Ishikawa (cell line): ENCODE results near the gene RTN4R.

Source experiments
- CEBPB ChIP-seq: IDR thresholded peaks from 2 replicates; pipeline ENCODE4 v1.6.1; 2012
- CREB1 ChIP-seq: IDR thresholded peaks from 2 replicates; pipeline ENCODE4 v1.6.1; 2012; ENCODE audit warnings: low read depth
- EGR1 ChIP-seq: IDR thresholded peaks from 2 replicates; pipeline ENCODE4 v1.6.1; 2012
- EP300 ChIP-seq: IDR thresholded peaks from 2 replicates; pipeline ENCODE4 v1.6.1; 2012; ENCODE audit warnings: borderline replicate concordance
- FOXM1 ChIP-seq: IDR thresholded peaks from 2 replicates; pipeline ENCODE4 v1.6.1; 2012; ENCODE audit warnings: low read depth, borderline replicate concordance
- RAD21 ChIP-seq: IDR thresholded peaks from 2 replicates; pipeline ENCODE4 v1.6.1; 2012; ENCODE audit warnings: low read depth
- REST ChIP-seq: IDR thresholded peaks from 2 replicates; pipeline ENCODE4 v1.6.1; 2012; ENCODE audit warnings: low read depth, mild to moderate bottlenecking
- TAF1 ChIP-seq: IDR thresholded peaks from 2 replicates; pipeline ENCODE4 v1.6.1; 2012; ENCODE audit warnings: low read depth, mild to moderate bottlenecking
- TCF12 ChIP-seq: IDR thresholded peaks from 2 replicates; pipeline ENCODE4 v1.6.1; 2012; ENCODE audit warnings: low read depth
- TEAD4 ChIP-seq: IDR thresholded peaks from 2 replicates; pipeline ENCODE4 v1.6.1; 2012
- USF1 ChIP-seq: IDR thresholded peaks from 2 replicates; pipeline ENCODE4 v1.6.1; 2012
- YY1 ChIP-seq: IDR thresholded peaks from 2 replicates; pipeline ENCODE4 v1.6.1; 2012; ENCODE audit warnings: low read depth
- ZBTB7A ChIP-seq: IDR thresholded peaks from 2 replicates; pipeline ENCODE4 v1.6.1; 2012; ENCODE audit warnings: low read depth
- TF ChIP-seq, protein P1 (sequence below): IDR thresholded peaks from 2 replicates; pipeline ENCODE4 v1.6.1; 2012

GRCh38 chr22:20220629-20221026 is 47.5 kb downstream of the RTN4R start:
- TF ChIP-seq ZBTB7A (no peak), TCF12 (no peak), FOXM1 (no peak), EP300 (no peak), CEBPB (no peak), REST (no peak), USF1 (no peak), EGR1 (no peak), YY1 (no peak), TAF1 (no peak), RAD21 (no peak), TEAD4 (no peak), CREB1 (no peak)
- TF ChIP-seq, protein P1, sequence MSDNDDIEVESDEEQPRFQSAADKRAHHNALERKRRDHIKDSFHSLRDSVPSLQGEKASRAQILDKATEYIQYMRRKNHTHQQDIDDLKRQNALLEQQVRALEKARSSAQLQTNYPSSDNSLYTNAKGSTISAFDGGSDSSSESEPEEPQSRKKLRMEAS = no peak
